ENCODE data around the gene BTBD9.

Gene BTBD9

DNA sequence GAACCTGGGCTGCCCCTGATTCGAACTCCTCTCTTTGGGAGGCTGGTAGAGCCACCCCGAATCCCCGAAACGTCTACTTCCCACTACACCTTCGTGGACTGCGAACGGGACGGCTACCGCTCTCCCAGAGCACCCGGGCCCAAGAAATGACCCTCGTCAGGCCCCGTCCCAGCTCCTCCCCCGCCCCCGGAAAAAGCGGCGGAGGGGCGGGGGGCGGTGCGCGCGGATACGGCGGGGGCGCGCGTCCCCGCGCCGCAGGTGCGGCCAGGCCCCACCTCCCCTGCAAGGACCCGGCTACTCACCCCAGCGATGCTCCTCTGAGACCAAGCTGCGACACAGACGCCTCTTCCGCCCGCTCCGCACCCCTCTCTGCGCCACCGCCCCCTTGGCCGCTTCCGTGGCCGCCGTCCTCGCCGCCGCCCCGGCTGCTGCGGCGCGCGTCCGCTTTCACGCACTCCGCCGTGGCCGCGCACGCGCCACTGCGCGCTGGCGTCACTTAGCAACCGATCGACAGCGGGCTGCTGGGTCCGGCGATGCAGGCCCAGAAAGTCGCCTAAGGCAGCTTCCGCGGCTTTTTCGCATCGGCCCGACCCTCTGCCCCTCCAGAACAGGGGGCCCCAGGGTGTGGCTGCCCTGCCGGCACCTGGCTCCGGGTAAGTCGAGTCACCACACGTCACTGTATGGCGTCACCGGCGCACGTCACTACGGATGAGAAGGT, at the start of gene BTBD9:
TSS of gene BTBD9 (minus strand) at position 432 of the 718 bp plus-strand sequence.
- DNase-seq = peak; percentile 86

DNA sequence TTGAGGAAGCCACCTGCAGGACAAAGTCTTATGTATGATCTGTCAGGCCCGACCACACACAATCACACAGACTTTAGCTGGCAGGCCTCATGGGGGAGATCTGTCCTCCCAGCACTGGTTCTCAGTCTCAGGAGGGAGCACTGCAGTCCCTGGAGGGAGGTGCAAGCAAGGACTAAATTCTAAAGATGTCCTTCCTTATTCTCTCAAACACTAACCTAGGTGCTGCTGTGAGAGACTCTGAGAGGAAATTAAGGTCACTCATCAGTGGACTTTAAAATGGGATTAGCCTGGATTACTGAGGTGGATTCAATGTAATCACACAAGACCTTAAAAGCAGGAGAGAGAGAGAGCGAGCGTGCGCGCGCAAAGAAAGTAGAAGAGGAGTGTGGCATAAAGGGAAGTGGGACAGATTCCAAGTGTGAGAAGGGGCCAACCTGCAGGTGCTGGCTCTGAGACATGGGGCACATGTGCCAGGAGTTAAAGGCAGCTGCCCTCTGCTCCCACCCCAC, 48.9 kb upstream of the BTBD9 start:
- peak; percentile 9 for DNase-seq

DNA sequence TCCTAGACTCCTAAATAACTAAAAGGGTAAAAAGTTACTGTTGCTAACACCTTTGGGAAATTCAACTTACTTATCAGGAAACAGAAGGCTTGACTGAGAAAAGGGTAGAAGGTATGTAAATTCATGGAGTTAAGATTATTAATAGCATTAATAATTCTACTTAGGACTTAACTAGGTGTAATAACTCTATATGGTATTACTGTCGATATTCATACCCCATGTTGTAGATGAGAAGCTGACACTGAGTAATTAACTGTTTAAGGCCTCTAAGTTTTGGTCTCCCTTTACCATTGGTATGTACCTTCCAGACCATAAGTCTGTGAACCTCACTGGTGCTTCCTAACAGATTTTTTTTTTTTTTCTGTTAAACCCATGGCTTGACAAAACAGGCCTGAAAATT, 47.8 kb upstream of the BTBD9 start:
- no peak for DNase-seq

DNA sequence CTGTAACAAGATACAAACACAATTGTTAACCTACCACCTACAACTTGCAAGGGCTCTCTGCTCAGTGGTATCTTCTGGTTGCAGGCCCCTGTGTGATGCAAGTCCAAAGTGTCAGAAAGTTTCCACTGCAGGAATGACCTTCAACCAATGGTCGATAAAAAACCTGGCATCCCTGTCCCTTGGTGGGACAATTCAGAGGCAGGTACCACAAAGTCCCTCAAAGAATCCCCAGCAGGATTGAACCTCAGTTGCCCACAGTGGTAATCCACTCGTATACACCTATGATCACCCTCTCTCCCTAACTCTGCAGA, 47.3 kb upstream of the BTBD9 start:
- no peak for DNase-seq

DNA sequence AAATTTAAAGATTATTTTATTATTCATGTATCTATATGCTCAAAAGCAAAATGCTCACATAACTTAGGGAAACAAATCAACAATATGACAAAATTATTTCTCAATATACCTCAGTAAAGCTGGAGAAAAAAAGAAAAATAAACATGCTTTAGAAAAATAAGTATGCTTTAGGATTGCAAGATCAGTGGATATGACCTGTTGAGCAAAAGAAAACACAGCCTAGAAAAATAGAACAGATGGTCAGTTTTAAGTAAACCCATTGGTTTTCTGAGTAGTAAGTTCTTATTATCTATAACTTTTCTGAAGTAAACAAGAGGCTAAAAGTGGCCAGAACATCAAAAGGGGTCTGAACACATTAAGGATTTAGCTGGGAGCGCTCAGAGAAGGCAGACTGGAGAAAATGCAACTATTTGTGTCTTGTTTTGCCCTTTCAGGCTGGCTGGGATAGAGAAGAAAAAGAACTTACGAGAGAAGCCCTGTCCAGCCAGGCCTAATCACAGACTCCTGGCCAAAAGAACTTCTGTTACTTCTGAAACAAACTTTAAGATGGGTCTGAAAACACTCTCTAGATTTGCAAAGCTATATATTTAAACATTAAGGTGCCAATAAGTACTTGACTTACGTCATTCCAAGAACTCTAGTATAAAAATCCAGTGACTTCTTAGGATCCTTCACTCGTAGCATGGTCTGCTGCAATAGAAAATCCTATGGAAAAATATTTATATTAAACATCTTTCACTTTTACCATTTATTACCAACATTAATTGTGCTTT, 46.7 kb upstream of the BTBD9 start:
- DNase-seq = no peak

DNA sequence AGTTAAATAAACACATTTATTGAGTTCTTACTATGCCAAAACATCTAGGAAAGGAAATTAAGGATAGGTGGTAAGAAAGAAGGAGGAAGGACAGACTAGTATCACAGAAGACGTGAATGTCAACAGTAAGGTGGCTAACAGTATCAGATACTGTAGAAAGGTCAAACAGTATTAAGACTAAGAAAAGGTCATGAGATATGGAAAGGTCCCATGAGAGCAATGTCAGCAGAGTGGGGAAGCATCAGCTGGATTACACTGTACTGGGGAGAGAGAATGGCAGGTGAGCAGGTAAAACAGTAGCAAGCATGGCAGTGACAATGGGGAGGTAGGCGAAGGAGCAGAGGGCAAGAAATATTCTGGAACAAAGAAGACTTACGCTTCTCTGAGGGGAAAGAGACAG, 45.2 kb upstream of the BTBD9 start:
- DNase-seq = no peak

DNA sequence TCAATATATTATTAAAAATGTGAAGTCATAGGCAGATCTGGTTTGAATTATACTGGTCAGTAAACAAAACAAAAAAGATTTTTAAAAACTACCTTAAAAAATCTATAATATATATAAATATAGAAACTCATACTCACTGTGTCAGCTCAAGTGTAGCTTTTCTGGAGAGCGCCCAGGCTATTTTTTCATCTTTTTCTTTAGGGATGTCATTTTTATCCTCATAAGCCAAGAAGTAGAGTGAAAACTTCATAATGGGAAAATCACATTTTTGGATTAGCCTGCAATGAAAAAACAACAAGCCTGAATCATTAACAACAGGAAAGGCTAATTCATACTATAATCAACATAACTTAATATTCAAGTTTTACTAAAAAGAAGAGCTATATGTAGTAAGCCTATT, 44.5 kb upstream of the BTBD9 start:
- DNase-seq = no peak

DNA sequence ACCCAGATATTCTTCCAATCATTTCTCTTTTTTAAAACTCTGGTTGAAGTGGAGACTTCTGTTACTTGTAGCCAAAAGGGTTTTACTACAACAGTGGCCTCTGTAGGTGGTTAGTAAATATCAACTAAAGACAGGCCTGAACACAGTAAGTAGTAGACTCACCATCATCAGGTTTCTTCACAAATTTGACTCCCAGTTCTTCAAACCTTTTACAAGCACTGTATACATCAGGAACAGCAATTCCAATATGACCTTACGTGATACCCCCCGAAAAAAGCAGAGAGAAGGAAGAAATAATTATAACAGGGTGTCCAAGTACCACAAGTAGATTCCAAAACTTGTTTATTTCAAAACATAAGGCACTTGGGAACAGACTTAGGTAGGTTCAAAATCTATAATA, 42.1 kb upstream of the BTBD9 start:
- DNase-seq = no peak

DNA sequence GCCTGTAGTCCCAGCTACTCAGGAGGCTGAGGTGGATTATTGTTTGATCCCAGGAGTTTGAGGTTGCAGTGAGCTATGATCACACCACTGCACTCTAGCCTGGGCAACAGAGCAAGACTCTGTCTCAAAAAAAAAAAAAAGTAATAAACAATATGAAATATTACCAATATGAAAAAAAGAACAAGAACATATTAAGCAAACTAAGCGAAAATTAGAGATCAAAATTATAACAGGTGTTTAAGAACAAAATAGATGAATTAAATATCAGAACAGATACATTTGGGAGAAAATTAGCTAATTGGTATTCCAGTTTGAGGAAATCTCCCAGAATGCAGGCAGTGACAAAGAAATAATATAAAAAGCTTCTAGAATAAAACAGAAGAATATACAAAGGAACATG, 39.9 kb upstream of the BTBD9 start:
- DNase-seq = no peak

DNA sequence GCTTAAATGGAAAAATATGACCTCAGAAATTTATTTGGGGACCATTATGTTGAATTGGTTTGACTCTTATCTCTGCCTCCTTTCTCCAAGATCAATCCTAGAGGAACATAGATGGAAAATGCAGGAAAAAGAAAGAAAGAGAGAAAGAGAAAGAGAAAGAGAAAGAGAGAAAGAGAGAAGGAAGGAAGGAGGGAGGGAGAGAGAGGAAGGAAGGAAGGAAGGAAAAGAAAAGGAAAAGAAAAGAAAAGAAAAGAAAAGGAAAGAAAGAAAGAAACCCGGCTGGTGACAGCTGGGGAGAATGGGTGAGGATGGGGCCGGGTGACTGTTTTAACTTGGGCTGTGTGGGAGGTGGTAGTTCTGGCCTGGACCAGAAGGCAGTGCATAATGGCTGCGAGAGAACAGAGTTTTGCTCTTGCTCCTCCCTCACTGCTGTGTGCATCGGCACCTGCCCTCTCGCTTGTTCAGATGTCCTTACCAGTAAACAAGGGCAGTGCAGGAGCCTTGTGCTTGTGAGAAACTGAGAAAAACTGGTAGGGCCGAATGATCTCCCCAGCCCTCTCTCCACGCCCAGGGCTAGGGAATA, 38.5 kb upstream of the BTBD9 start:
- no peak for DNase-seq

DNA sequence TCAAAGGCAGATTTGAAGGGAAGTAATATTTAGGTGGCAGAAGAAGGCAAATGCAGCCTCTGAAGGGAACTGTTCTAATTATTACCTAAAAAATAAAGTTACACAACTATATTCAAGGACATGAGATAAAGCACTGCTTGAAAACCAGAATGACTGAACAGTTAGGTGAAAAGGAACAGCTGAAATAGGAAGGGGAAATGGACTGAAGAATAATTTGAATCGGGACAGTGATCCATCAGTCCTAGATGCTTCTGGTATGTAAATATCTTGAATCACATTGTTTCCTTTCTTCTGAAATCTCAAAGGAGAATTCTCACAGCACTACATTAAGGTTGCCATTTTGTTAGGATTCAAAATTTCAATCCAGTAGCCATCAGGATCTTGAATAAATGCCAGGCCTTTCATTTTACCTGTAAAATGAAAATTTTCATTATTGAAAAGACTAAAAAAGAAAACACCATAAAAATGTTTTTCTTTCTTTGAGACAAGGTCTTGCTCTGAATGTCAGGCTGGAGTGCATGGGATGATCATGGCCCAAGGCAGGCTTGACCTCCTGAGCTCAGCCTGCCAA, 37.3 kb upstream of the BTBD9 start:
- DNase-seq = no peak

DNA sequence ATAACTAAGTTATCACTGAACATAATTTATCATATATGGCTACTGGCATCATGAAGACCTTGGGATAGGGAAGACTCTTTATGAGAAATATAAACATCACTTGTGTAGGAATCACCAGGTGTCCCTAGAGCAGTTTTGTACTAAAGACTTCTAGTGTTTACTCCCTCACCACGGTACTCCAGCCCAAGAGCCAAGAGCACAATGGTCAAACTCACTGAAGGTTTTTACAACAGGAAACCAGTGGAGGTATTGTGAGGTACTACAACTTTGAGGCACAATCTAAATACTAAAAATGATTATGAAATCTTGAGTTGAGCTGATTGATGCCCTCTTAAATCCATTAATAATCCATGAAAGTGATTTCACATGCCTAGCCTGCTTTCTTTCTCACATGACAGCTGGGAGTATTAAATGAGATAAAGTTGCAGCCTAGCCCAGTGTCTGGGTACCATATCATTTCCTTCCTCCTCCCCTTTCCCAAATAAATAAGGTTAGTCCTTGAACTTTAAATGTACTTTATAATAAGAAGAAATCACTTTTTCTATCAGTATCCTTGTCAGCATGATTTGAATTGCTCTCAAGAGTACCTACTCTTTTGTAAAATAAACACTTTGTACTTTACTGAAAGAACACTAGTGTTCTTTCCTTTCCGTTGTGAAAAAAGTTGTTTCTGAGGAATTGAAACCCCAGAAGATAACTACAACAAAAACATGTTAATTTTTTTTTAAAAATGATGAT, 36.7 kb upstream of the BTBD9 start:
- DNase-seq = no peak

DNA sequence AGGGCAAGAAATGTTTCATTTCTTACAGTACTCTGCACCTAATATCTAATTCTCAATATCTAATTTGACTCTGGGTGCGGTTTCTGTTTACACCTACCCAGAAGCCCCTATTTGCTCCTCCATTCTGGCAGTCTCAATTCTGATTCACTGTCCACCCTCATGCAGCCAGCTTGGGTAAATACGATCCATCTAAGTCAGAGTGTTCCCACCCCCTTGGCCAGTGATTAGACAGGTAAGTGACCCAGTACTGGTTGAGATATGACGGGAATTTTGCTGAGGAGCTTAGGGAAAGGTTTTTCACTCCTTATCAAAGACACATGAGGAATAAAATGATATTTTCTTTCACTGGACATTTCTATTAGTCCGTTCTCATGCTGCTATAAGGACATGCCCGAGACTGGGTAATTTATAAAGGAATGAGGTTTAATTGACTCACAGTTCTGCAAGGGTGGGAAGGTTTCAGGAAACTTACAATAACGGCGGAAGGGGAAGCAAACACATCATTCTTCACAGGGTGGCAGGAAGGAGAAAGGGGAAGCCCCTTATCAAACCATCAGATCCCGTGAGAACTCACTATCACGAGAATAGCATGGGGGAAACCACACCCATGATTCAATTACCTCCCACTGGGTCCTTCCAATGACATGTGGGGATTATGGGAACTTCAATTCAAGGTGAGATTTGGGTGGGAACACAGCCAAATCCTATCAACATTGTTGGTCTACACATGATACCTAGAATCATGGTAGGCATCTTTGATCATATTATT, 33.9 kb upstream of the BTBD9 start:
- no peak for DNase-seq

DNA sequence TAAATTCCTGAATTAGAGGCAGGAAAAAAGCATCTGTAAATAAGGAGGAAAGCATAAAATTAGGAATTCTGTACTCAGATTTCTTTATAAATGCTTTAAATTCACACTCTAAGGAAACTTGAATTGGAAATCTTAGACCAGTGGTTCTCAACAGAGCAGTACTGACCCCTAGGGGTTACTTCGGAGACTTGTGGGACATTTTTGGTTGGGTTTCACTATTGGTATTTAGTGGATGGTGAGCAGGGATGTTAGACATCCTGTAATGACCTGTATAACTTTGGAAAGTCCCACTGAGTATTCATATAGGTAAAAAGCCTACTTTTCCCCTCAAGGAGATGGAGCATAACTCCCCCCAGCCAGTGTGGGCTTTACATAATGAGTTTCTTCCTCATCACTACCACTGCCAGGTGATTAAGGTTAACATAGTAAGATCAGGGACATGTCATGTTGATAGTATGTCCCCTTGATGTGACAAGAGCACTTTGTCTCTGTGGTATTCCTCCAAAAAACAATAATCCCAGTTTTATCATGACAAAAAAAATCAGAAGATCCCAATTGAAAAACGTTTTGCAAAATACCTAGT, 32.2 kb upstream of the BTBD9 start:
- peak; percentile 43 for DNase-seq

DNA sequence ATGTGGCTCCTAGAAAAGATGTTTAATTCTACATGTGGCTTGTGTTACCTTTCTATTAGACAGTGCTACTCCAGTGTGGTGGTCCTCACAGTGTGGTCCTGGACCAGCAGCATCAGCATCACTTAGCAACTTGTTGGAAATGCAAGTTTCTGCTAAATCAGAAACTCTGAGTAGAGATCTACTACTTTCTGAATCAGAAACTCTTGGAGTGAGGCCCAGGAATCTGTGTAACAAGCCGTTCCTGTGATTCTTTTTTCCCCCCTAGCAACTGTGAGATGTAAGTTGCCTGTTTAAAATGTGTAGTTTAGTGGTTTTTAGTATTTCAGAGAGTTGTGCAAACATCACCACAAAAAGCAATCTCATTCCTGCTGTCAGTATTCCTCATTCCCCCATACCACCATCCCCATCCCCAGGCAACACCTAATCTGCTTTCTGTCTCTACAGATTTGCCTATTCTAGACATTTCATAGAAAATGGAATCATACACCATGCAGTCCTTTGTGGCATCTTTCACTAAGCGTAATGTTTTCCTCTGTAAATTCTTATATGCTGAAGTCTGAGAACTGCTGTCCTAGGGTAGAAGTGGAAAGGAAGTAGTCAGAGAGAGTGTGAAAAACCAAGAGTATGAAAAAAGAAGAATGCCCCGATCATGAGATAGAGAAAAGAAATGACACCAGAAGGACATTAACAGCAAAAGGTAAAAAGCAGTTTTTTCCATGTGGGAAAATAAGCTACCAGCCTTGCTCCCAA, 18.9 kb upstream of the BTBD9 start:
- no peak for DNase-seq

DNA sequence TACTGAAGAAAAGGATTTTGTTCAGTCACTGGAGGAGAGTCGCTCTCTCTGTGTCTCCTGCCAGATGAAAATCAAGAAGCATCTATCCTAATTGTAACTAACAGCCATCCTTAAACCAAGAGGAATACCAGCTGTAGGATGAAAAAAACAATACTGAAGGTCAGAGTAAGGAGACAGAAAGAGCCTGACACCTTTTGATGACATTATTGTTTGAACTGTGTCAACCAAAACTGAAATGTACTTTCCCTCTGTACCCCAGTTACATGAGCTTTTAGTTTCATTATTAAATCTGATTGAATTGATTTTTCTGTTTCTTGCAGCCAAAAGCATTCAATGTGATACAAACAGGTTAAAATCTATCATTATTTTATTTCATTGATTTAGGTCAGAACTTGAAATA, 17.2 kb upstream of the BTBD9 start:
- DNase-seq = no peak

DNA sequence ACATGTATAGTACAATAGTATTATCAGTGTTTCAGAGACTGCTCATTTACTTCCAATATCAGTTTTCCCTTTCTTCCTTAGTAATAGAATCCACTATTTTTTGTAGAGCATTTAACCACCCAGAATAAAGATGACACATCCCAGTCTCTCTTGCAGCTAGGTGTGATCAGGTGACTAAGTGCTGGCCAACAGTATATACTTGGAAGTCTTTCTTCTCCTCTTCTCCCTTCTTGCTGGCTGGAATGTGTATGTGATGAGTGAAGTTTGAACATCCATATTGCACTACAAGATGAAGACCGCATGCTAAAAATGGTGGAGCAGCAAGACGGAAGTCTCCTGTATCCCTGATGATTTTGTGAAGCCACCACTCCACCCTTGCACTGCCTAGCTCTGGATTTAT, 14.5 kb upstream of the BTBD9 start:
- no peak for DNase-seq

DNA sequence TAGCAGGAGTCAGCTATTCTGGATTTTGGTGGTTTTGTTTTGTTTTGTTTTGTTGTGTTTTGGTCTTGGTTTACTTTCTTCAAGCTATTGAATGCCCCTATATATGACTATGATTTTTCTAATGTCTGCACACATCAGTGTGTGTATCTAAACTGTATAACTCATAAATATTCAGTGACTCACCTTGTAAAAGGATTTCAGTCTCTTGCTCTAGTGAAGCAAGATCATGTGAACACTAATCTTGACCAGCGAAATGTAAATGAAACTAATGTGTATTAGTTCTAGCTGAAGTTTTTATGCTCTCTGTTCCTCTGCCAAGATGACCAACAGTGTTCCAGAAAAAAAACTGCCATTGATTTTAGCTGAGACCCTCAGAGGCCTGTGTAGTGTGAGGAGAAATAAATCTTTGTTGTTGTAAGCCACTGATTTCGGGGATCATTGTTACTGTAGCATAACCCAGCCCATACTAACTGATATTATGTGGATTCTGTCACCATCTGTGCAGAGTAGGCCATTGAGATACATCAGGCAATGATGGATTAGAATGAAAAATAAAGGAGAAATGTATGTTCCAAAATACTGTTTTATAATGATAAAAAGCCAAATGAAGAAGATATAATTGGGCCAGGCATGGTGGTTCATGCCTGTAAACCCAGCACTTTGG, 11.5 kb upstream of the BTBD9 start:
- DNase-seq = no peak

DNA sequence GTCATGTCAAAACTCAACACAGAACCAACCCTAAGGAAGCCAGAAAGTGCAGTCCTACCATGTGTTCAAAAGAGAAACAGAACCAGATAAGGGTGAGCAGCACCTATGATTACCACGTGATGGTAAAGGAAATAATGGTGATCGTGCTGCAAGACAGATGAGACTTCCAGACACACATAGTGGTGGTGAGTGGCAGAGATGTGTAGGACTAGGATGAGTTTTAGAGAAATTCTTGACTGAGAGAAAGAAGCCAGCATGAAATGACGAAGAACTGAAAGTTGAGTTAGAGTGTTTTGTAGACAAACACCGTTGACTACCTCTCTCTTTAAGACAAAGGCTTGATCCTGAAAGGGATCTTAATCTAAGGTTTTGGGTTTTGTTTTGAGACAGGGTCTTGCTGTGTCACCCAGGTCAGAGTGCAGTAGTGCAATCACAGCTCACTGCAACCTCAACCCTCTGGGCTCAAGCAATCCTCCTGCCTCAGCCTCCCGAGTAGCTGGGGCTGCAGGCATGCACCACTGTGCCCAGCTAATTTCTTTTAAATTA, 10.6 kb upstream of the BTBD9 start:
- DNase-seq = no peak

DNA sequence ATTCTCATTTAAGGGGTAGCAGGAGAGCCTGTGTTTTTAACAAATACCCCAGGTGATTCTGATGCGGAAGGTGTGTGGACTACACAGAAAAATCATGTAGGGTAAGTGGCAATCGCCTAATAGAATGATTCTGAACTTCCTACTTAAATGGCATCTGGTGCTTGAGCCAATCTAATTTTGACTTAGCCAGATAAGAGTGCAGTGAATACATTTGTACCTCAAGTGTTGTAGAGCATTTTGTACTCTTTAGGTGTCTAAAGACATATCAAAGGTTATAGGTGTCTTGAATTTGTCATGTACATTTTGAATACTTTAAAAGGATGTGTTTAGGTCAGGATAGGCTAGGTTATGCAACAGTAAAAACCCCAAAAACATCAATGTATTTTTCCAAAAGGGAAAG, 10.0 kb upstream of the BTBD9 start:
- DNase-seq = no peak

Data from NCI-H345 (cell line).